Left ventricle myocardium inferior (tissue), 1 donor: Measurements from ENCODE around the gene IKZF3. TPM values are rescaled to one million over a fixed set of nuclear protein-coding genes. Genes with fewer than 3 reads are reported as not detected.

ENCODE experiments used
- DNase-seq: peaks from one replicate; pipeline ENCODE4 v3.0.0-alpha.2; 2020
- H3K27ac ChIP-seq: fragments of 200-600 bp; replicated peaks from 2 replicates; pipeline ENCODE4 v1.8.0; 2021
- H3K27me3 ChIP-seq: fragments of 200-600 bp; 2 replicates; pipeline ENCODE4 v1.8.0; 2021; ENCODE audit warnings: low read depth
- H3K36me3 ChIP-seq: fragments of 200-600 bp; 2 replicates; pipeline ENCODE4 v1.8.0; 2021
- H3K4me1 ChIP-seq: fragments of 200-600 bp; 2 replicates; pipeline ENCODE4 v1.8.0; 2021
- H3K4me3 ChIP-seq: fragments of 200-600 bp; 2 replicates; pipeline ENCODE4 v1.8.0; 2021; ENCODE audit warnings: mild to moderate bottlenecking, moderate library complexity
- H3K9me3 ChIP-seq: fragments of 200-600 bp; replicated peaks from 2 replicates; pipeline ENCODE4 v1.8.0; 2021
- intact Hi-C: fragments of 100-400 bp; cut with micrococcal nuclease; formaldehyde crosslinking; loops from one replicate; pipeline ENCODE4 v1.11.0; 2022
- total RNA-seq: library from RNA; stranded (reverse); fragmentation: NEBNext Ultra II Directional; extraction: Animal tissue kit (Norgen Biotek cat#: 25700); gene quantifications from one replicate; pipeline ENCODE4 v1.2.1, GENCODE V29; 2021
- TF ChIP-seq, protein P1 (sequence below): fragments of 200-600 bp; IDR thresholded peaks from 2 replicates; pipeline ENCODE4 v1.8.0; 2021; ENCODE audit warnings: antibody characterized with exemption, mild to moderate bottlenecking, borderline replicate concordance
- donor health status: DM: no; HTN: yes; CAD: no; lungs with severe emphysema.

Gene IKZF3
- total RNA-seq, 1 donor from 2014 or later = 0.16 TPM

DNA sequence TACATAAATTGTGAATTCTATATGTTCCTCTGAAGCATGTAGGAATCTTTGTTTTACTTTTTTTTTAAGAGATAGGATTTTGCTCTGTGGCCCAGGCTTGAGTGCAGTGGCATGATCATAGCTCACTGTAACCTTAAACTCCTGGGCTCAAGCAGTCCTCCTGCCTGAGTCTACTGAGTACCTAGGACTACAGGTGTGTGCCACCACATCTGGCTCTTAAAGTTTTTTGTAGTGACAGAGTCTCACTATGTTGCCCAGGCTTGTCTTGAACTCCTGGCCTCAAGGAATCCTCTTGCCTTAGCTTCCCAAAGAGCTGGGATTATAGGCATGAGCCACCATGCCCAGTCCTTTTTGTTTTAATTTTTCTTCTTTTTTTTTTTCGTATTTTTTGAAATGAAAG lies 25.3 kb downstream of the IKZF3 start:
- Histone ChIP-seq H3K27me3 (peaks cover 62% of the 10 kb centered on the region), H3K4me1 (no peaks in the 10 kb centered on the region), H3K9me3 (peaks cover 32% of the 10 kb centered on the region), H3K36me3 (no peaks in the 10 kb centered on the region), H3K27ac (no peak overlapping the region), H3K4me3 (no peak overlapping the region)
- DNase-seq = no peak
- intact Hi-C loops = no loop called here
- TF ChIP-seq, protein P1, sequence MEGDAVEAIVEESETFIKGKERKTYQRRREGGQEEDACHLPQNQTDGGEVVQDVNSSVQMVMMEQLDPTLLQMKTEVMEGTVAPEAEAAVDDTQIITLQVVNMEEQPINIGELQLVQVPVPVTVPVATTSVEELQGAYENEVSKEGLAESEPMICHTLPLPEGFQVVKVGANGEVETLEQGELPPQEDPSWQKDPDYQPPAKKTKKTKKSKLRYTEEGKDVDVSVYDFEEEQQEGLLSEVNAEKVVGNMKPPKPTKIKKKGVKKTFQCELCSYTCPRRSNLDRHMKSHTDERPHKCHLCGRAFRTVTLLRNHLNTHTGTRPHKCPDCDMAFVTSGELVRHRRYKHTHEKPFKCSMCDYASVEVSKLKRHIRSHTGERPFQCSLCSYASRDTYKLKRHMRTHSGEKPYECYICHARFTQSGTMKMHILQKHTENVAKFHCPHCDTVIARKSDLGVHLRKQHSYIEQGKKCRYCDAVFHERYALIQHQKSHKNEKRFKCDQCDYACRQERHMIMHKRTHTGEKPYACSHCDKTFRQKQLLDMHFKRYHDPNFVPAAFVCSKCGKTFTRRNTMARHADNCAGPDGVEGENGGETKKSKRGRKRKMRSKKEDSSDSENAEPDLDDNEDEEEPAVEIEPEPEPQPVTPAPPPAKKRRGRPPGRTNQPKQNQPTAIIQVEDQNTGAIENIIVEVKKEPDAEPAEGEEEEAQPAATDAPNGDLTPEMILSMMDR = no peak

DNA sequence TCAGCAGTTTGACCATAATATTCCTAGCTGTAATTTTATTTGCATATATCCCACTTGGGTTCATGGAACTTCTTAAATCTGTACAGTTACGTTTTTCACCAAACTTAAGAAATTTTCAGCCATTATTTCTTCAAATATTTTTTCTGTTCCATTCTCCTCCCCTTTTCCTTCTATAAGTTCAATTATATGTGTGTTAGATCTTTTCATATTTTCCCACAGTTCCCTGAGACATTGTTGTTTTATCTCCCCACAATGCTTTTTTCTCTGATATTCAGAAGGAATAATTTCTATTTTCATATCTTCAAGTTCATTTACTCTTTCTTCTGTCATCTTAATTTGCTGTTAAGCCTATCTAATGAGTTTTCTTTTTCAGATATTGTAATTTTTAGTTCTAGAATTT lies 26.1 kb downstream of the IKZF3 start:
- H3K36me3 ChIP-seq = no peaks in the 10 kb centered on the region
- no peak overlapping the region for H3K4me3 ChIP-seq
- intact Hi-C loops = no loop called here
- H3K27ac ChIP-seq = no peak overlapping the region
- no peak for DNase-seq
- peaks cover 55% of the 10 kb centered on the region for H3K27me3 ChIP-seq
- H3K9me3 ChIP-seq = peaks cover 32% of the 10 kb centered on the region
- H3K4me1 ChIP-seq = no peaks in the 10 kb centered on the region
- TF ChIP-seq, protein P1 = no peak

DNA sequence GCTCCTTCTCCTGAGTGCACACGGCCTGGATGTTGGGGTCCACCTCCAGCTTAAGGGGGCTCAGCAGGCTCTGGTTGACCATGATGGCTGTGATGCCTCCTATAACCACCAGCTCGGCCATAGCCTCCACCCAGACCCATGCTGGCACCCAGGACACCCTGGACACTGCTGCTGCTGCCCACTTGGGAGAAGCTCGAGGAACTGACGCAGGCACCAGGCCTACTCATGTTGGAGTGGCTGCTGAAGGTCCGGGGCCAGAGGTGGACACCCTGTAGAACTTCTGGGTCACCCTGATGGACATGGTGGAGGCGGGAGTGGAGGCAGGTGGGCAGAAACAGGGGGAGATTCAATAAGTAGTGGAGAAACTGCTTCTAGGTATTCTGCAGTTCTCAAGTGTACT lies 28.0 kb downstream of the IKZF3 start:
- no peak for DNase-seq
- peaks cover 32% of the 10 kb centered on the region for H3K9me3 ChIP-seq
- H3K27ac ChIP-seq = no peak overlapping the region
- intact Hi-C loops = no loop called here
- no peaks in the 10 kb centered on the region for H3K4me1 ChIP-seq
- no peaks in the 10 kb centered on the region for H3K36me3 ChIP-seq
- TF ChIP-seq, protein P1 = no peak
- H3K27me3 ChIP-seq = peaks cover 35% of the 10 kb centered on the region
- no peak overlapping the region for H3K4me3 ChIP-seq

DNA sequence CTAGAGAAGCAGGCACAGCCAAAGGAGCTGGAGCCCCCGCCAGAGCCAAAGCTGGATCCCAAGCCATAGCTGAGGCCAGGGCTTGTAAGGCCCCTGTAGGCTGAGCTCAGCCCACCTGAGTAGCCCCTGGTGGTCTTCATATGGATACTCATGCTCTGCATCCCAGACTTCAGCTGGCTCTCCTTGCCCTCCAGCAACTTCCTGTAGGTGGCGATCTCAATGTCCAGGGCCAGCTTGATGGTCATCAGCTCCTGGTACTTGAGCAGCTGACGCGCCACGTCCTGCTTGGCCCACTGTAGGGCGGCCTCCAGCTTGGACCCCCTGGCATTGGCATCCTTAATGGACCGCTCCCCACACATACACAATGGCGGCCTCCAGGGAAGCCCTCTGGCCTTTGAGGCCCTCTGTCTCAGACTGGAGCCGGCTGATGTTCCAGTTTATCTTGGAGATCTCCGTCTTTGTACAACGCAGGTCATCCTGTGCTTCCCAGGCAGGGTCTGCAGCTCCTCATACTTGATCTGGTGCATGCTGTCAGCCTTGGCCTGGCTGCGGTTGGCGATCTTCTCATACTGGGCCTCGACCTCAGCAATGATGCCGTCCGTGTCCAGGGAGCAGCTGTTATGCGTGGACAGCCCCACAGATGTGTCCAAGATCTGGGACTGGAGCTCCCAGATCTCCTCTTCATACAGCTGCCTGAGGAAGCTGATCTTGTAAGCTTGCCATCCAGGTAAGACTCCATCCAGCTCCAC lies 28.9 kb downstream of the IKZF3 start:
- intact Hi-C loops = no loop called here
- Histone ChIP-seq H3K36me3 (no peaks in the 10 kb centered on the region), H3K27ac (no peak overlapping the region), H3K4me1 (no peaks in the 10 kb centered on the region), H3K9me3 (peaks cover 32% of the 10 kb centered on the region), H3K4me3 (no peak overlapping the region), H3K27me3 (peaks cover 28% of the 10 kb centered on the region)
- no peak for DNase-seq
- TF ChIP-seq, protein P1 = no peak

DNA sequence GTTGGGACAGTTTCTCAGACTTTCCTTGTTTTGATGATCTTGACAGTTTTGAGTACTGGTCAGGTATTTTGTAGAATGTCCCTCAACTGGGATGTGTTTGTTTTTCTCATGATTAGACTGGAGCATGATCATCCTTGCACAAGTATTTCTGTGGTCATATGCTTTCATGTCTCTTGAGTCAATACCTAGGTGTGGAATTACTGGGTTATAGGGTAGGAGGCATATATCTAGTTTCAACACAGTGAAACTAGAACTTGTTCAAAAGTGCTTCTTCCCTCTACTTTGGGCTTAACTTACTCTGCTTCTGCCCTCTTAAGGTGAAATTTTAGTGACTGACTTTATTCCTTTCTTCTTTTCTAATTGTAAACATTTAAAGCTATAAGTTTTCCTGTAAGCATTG lies 30.1 kb downstream of the IKZF3 start:
- TF ChIP-seq, protein P1 = no peak
- H3K36me3 ChIP-seq = no peaks in the 10 kb centered on the region
- peaks cover 32% of the 10 kb centered on the region for H3K9me3 ChIP-seq
- no peaks in the 10 kb centered on the region for H3K4me1 ChIP-seq
- intact Hi-C loops = no loop called here
- peaks cover 21% of the 10 kb centered on the region for H3K27me3 ChIP-seq
- H3K27ac ChIP-seq = no peak overlapping the region
- no peak overlapping the region for H3K4me3 ChIP-seq
- no peak for DNase-seq
